ENCODE results near the gene EP400.

EP400 gene

GRCh38 chr12:132124766-132125425 is 175.2 kb downstream of the EP400 start:
- no peak for DNase-seq (ENCODE audit: low spot score in 2 of 2)
- Histone ChIP-seq H3K4me3 (no peak overlapping the region), H3K4me1 (no peaks in the 10 kb centered on the region), H3K36me3 (replicated peaks) (peaks cover 27% of the 10 kb centered on the region), H3K27me3 (ENCODE audit: low read depth) (no peaks in the 10 kb centered on the region), H3K9me3 (0 out of 2 replicates have a peak, but pooled peaks cover 2% of the 10 kb centered on the region)
- in situ Hi-C loops (cut with MboI; ENCODE audit: low sequenced_read_pairs) = no loop called here

- in situ Hi-C loops (cut with MboI; ENCODE audit: low sequenced_read_pairs) = no loop called here
- H3K4me3 ChIP-seq = no peak overlapping the region
- DNase-seq (ENCODE audit: low spot score in 2 of 2) = no peak
- H3K36me3 ChIP-seq (replicated peaks) = peaks cover 27% of the 10 kb centered on the region
- H3K4me1 ChIP-seq = no peaks in the 10 kb centered on the region
- H3K27me3 ChIP-seq (ENCODE audit: low read depth) = no peaks in the 10 kb centered on the region
- H3K9me3 ChIP-seq = 0 out of 2 replicates have a peak, but pooled peaks cover 2% of the 10 kb centered on the region
These were observed 176.0 kb downstream of the EP400 start for GRCh38 chr12:132125736-132126135.

- no peaks in the 10 kb centered on the region for H3K4me1 ChIP-seq
- H3K9me3 ChIP-seq = 0 out of 2 replicates have a peak, but pooled peaks cover 2% of the 10 kb centered on the region
- in situ Hi-C loops (cut with MboI; ENCODE audit: low sequenced_read_pairs) = no loop called here
- DNase-seq (ENCODE audit: low spot score in 2 of 2) = no peak
- peaks cover 27% of the 10 kb centered on the region for H3K36me3 ChIP-seq (replicated peaks)
- H3K27me3 ChIP-seq (ENCODE audit: low read depth) = no peaks in the 10 kb centered on the region
- H3K4me3 ChIP-seq = no peak overlapping the region
These were observed 177.3 kb downstream of the EP400 start for GRCh38 chr12:132127041-132127440.

- peaks cover 23% of the 10 kb centered on the region for H3K36me3 ChIP-seq (replicated peaks)
- in situ Hi-C loops (cut with MboI; ENCODE audit: low sequenced_read_pairs) = no loop called here
- no peak for DNase-seq (ENCODE audit: low spot score in 2 of 2)
These were observed 179.3 kb downstream of the EP400 start for GRCh38 chr12:132129007-132129406.

GRCh38 chr12:132130690-132131089 is 180.9 kb downstream of the EP400 start:
- in situ Hi-C loops (cut with MboI; ENCODE audit: low sequenced_read_pairs) = no loop called here
- Histone ChIP-seq H3K4me1 (no peaks in the 10 kb centered on the region), H3K36me3 (replicated peaks) (peaks cover 20% of the 10 kb centered on the region), H3K9me3 (0 out of 2 replicates have a peak, but pooled peaks cover 2% of the 10 kb centered on the region), H3K4me3 (no peak overlapping the region), H3K27me3 (ENCODE audit: low read depth) (no peaks in the 10 kb centered on the region)
- no peak for DNase-seq (ENCODE audit: low spot score in 2 of 2)

More at GRCh38 chr12:132129007-132129406, 179.3 kb downstream of the EP400 start:
- Histone ChIP-seq H3K4me1 (no peaks in the 10 kb centered on the region), H3K9me3 (0 out of 2 replicates have a peak, but pooled peaks cover 2% of the 10 kb centered on the region), H3K27me3 (ENCODE audit: low read depth) (no peaks in the 10 kb centered on the region), H3K4me3 (no peak overlapping the region)
